Mucosa of gallbladder (tissue), 1 donor: Measurements from ENCODE around the gene ZNF681. TPM values are rescaled to one million over a fixed set of nuclear protein-coding genes. Genes with fewer than 3 reads are reported as not detected.
A peak's percentile ranks its signal among the peaks of the same experiment; 100 is the strongest.
"Not testable (repeated sequence)": the region's sequence is repeated elsewhere in the genome, so short reads cannot be mapped to it uniquely, and the experiment has no call there.

Source experiments
- DNase-seq: peaks from one replicate; pipeline ENCODE4 v3.0.0-alpha.2; 2020; ENCODE audit warnings: low spot score
- total RNA-seq: library from RNA; stranded (reverse); gene quantifications from one replicate; pipeline ENCODE4 v1.2.1, GENCODE V29; 2021
- donor health status: DM: no; HTN: no; CAD: no.

Gene ZNF681
- total RNA-seq, 1 donor from 2014 or later = 4.0 TPM

DNA sequence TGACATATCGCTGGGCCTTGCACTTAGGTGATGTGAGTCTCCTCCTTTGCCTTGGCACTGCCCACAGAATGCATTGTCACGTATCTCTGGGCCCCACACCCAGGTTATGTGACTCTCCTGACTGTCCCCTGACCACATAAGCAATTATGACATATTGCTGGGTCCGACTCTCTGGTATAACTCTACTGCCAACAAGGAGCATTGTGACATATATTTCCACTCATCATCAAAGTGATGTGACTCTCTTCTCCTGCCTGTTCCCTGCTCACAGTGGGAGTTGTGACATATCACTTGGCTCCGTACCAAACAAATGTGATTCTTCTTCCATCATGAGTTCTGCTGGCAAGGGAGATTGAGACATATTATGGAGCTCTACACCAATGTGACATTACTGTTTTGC, 15.4 kb upstream of the ZNF681 start:
- no peak for DNase-seq

DNA sequence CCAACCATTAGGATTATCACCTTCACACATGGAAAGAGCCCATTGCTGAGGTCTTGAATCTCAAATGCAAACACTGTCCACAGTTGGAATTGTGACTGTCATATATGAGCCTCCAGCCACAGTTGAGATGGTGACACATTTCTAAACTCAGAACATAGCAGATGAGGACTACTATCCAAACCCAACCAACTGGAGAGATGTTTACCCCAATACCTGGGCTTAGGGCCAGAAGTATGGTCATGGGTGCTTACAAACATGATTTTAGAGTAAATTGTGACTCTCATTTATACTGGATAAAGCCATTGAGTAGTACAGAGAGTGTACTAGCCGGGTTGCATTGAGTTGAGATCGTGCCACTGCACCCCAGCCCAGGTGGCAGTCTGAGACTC, 14.0 kb upstream of the ZNF681 start:
- no peak for DNase-seq

DNA sequence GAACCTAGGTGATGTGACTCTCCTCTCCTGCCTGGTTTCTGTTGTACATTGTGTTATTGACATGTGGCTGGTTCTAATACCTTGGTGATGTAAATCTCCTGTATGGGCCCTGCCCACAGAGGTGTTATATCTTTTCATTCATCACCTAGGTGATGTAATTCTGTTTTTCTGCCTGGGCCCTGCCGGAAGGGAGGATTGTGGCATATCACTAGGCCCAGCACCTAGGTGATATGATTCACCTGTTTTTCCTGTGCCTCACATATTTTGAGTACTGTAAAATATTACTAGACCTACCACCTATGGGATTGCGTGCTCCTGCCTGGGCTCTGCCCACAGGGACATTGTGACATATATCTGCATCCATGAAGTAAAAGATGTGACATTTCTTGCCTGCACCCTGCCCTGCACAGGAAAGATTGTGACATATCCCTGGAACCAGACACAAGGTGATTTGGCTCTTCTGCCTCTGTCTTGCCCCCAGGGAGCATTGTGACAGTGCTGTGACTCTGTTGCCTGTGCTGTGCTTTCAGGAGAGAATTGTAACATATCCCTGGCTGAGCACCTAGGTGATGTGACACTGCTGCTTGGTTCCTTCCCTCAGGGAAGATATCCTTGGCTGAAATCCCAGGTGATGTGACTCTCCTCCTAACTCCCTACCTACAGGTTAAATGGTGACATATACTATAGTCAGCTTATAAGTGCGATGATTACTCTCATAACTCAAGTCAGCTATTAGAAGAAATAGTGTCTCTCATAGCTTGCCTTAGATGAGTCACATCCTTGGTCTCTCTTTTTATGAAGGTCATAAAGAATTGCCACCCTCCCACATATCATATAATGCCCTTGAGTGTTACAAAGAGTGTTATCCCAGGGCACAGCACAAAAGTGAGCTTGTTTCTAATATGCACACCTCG, 13.3 kb upstream of the ZNF681 start:
- no peak for DNase-seq

DNA sequence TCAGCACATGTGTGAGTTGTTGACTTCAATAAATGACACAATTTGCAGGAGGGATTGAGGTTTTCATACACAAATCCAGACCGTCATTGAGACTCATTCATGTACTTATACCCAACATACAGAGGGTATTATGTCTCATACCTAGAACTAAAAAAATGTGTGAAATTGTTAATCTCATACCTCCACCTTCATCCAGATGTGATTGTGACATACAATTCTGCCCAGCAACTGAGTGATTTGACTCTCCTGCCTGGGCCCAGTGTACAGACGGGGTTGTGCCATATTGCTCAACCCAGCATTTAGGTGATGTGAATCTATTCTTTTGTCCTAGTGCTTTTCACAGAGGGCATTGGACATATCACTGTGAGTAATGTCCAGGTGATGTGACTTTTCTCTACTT, 12.6 kb upstream of the ZNF681 start:
- DNase-seq = no peak

DNA sequence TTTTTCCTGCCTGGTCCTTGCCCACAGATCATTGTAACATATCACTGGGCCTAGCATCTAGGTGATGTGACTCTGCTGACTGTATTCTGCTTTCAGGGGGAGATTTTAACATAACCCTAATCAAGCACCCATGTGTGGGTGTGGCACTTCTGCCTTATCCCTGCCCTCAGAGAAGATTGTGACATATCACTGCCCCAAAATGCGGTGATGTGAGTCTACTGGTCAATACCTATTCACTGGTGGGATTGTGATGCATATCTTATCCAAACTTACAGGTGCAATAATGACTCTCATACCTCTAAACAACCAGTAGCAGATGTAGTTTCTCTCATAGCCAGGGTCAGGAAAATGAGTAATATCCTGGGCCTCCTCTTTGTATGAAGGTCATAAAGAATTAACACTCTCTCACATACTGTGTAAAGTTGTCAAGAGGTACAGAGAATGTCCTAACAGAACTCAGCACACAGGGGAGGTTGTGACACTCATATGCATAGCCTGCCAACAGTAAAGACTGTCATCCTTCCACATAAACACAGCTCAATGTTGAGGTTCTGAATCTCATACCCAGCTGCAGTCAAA, 12.1 kb upstream of the ZNF681 start:
- DNase-seq = no peak

DNA sequence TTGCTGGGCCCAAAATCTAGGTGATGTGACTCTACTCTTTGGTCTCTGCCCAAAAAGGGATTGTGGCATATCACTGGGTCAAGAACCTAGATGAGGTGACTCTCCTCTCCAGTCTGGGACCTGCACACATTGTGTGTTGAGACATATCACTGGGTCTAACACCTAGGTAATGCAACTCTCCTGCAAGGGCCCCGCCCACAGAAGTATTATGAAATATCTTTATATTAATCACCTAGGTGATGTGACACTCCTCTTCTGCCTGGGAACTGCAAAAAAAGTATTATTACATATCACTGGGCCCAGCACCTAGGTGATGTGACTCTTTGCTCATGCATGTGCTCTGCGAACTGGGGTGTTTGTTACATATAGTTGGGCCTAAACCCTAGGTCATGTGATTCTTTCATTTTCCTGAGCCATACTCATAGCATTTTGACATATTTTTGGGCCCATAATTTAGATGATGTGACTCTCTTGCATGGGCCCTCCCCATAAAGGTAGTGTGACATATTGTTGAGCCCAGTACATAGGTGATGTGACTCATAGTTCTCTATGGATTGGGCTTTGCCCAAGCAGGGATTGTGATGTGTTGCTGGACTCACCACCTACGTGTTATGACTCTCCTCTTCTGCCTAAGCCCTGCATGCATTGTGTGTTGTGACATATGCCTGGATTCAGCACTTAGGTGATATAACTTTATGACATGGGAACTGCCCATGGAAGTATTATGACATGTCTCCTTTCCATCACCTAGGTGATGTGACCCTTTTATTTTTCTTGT, 11.2 kb upstream of the ZNF681 start:
- no peak for DNase-seq

DNA sequence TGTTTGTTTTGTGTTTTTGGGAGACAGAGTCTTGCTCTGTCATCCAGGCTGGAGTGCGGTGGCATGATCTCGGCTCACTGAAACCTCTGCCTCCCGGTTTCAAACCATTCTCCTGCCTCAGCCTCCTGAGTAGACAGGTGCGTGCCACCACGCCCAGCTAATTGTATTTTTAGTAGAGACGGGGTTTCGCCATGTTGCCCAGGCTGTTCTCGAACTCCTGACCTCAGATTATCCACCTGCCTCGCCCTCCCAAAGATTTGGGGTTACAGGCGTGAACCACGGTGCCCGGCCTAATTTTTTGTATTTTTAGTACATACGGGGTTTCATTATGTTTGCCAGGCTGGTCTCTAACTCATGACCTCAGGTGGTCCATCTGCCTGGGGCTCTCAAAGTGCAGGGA, 8.3 kb upstream of the ZNF681 start:
- no peak for DNase-seq

DNA sequence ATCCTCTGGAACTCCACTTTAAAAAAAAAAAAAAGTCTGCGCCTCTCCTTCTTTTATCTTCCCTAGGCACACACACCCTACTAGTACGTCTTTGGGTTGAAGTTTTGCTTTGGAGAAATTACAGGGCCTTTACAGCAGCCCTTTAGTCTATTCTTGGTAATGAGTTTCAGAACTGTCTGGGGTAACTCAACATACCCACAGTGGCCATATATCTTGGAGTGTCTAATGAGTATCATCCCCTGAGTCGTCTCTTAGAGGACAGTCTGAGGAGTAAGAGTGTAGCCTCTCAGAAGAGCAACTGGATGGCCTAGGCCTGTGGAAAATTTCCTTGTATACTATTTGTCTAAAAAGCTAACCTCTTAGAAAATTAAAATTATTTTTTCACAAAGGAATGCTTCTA, 6.1 kb upstream of the ZNF681 start:
- DNase-seq = no peak

DNA sequence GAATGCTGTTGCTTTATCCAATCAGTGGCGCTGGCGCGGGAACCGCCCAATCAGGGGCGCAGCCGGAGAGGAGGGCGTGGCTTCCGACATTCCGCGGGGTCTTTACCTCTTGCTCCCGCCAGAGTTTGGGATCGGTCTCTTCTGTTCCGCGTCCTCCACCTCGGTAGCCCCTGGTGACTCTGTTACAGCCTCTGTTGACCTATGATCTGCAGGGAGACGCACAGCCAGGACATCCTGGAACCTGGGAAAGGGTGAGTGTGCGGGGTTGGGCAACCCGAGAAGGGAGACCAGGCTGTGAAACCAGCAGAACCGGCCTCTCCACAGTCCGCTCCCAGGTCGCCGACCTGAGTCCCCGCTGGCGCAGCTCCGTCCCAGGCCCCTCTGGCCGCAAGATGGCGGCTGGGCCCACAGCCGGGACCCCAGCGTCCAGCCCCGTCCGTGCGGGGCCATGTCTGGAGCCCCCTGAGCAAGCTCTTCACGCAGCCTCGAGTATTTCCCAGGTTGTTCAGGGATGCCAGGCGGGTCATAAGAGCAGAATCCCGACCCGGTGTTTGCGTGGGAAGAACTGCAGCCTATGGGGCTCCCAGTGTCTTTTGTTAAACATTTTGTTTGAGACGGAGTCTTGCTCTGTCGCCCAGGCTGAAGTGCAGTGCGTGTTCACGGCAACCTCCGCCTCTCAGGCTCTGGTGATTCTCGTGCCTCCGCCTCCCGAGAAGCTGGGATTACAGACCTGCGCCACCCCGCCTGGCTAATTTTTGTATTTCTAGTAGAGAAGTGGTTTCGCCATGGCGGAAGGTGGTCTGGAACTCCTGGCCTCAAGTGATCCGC, 4.4 kb upstream of the ZNF681 start:
- peak; percentile 91 for DNase-seq

DNA sequence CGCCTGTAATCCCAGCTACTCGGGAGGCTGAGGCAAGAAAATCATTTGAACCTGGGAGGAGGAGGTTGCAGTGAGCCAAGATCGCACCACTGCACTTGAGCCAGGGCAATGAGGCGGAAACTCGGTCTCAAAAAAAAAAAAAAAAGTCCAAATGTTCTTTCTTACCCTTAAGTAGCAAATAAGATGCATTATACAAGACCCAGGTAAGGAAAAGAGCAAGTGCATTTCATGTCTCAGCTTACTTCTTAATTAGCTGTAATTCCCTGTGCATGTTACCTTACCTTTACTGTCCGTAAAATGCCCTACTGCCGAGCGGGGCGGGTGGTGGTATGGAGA, 3.8 kb upstream of the ZNF681 start:
- DNase-seq = no peak

DNA sequence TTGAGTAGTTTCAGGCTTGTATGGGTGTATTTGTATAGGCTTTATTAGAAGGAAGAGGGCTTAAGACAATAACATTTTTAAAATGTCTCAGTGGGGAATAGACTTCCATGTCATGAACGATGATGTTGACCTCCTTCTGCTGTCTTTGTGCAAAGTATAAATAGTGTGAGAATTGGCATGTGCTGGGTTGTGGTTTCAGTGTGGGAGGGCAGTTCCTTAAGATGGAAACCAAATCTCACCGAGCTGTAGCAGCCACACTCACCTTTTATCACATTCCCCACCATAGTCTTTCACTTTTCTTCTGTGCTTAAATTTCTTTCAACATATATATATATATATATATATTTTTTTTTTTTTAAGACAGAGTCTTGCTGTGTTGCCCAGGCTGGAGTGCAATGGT, 1.6 kb upstream of the ZNF681 start:
- not testable (repeated sequence) for DNase-seq

DNA sequence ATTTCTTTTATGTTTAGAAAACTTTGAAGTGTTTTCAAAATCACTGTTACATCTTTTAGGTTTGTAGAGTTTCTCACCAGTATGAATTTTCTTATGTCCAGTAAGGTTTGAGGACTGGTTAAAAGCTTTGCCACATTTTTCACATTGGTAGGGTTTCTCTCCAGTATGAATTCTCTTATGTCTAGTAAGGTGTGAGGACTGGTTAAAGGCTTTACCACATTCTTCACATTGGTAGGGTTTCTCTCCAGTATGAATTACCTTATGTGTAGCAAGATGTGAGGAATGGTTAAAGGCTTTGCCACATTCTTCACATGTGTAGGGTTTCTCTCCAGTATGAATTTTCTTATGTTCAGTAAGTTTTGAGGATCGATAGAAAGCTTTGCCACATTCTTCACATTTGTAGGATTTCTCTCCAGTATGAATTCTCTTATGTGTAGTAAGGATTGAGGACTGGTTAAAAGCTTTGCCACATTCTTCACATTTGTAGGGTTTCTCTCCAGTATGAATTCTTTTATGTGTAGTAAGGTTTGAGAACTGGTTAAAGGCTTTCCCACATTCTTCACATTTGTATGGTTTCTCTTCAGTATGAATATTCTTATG, 15.0 kb downstream of the ZNF681 start:
- not testable (repeated sequence) for DNase-seq

DNA sequence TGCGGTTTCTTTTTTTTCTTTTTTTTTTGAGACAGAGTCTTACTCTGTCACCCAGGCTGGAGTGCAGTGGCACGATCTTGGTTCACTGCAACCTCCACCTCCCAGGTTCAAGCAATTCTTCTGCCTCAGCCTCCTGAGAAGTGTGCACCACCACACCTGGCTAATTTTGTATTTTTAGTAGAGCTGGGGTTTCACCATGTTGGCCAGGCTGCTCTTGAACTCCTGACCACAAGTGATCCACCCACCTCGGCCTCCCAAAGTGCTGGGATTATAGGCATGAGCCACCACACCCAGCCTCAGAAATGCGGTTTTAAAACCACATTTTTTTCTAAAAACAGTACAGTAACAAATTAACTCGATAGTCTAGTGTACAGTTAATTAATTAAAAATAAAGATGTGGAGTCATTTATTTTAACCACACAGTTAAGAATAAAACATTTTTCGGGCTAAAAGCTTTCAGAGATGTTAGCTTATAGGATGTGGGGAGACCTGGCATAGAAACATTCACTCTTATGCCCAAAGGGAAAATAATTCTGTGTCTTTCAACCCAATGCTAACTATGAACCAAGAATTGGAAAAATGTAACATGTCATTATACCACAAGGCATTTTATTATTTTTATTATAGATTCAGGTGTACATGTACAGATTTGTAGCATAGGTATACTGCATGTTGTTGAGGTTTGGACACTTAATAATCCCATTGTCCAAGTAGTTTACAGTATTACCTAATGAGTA, 27.8 kb downstream of the ZNF681 start:
- not testable (repeated sequence) for DNase-seq

DNA sequence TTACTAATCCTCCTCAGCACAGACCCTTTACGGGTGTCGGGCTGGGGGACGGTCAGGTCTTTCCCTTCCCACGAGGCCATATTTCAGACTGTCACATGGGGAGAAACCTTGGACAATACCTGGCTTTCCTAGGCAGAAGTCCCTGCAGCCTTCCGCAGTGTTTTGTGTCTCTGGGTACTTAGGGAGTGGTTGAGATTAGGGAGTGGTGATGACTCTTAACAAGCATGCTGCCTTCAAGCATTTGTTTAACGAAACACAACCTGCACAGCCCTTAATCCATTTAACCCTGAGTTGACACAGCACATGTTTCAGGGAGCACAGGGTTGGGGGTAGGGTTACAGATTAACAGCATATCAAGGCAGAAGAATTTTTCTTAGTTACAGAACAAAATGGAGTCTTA, 34.5 kb downstream of the ZNF681 start:
- DNase-seq = not testable (repeated sequence)

DNA sequence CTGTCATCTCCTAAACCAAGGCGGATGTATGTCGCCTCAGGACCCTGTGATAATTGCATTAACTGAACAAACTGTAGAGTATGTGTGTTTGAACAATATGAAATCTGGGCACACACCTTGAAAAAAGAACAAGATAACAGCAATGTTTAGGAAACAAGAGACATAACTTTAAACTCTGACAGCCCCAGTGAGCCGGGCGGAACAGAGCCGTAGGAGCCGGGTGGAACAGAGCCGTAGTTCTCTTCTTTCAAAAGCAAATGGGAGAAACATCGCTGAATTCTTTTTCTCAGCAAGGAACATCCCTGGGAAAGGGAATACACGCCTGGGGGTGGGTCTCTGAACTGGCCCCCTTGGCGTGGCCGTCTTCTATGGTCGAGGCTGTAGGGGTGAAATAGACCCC, 39.9 kb downstream of the ZNF681 start:
- DNase-seq = no peak

DNA sequence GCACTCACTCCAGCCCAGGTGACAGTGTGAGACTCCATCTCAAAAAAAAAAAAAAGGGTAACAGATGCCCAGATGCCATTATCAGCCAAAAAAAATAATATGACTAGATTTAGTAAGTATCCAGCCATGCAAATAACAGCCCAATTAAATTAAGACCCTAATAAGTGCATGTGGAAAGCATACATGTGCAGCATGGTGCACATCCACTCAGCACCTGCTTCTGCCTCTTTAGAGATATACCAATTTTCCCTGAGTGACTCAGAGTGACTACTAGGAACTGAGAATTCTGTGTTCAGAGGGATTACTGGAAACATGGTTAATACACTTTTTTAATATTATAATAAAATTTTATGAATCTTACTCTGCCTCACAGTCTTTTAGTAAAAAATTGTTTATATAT, 41.9 kb downstream of the ZNF681 start:
- no peak for DNase-seq

DNA sequence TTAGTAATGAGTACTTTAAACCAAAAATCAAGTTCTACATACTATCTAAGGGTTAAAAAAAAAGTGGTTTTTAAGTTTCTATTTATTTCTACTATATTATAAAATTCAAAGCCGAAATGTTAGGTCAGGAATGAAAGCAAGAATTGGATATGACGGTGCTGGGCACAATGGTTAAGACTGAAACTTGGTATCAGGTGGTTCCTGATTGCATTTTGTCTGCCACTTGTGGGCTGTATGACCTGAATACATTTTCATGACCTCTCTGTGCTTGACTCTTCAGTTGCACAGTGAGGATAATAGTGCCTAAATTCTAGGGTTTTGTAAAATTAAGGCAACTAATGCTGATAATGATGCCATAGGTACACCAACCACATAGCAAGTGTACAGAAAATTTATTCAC, 49.3 kb downstream of the ZNF681 start:
- no peak for DNase-seq

DNA sequence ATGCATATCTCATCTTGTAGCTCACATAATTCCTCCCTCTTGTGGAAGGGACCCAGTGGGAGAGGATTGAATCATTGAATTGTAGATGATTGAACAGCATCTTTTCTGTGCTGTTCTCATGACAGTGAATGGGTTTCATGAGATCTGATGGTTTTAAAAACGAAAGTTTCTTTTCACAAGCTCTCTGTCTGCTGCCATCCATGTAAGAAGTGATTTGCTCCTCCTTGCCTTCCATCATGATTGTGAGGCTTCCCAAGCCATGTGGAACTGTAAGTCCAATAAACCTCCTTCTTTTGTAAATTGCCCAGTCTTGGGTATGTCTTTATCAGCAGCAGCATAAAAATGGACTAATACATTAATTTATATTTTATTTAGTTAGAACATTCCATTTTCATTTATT, 52.0 kb downstream of the ZNF681 start:
- DNase-seq = no peak

DNA sequence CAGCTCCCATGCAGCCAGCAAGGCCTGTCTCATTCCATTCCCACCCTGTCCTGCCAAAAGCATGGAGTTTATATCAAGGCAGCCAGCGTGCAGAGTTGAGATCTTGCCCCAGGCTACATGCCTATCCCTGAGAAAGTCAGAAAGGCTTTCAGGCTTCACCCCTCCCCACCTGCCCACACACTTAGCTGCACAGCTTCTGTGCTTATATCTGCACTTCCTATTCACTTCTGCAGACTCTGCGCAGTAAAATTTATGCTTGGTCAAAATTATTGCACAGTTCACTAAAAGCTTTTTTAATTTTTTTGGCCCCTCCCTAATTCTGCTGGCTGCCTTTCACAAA, 59.2 kb downstream of the ZNF681 start:
- no peak for DNase-seq

DNA sequence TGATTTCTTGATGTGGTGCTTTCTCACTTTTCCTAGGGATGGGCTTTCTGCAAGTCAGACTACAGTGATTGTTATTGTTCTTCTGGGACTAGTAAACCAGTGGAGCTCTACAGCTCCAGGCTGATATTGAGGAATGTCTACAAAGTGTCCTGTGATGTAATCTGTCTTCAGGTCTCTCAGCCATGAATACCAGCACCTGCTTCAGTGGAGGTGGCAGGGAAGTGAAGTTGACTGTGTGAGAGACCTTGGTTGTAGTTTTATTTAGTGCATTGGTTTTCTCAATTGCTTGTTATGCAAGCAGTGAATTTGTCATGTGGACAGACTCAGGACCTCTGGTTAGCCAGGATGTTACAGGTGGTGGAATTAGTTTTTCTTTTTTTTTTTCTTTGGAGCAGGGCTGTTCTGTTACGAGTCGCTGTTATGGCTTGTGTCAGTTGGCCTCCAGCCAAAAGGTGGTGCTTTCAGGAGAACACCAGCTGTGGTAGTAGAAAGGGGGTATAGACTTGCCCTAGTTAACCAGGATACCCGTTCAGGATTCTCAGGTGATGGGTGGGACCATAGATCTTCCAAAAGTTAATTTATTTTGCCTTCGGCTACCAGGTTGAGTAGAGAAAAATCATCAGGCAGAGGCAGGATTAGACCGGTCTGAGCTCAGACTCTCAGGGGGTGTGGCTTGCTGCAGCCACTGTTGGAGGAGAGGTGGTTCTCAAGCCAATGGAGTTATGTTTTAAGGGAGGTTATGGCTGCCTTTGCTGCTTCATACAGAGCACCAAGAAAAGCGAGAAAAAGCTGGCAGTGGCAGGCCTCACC, 59.8 kb downstream of the ZNF681 start:
- DNase-seq = no peak
